GM12874 (cell line): Measurements from ENCODE around the gene UBE2H.

Source experiments
- CTCF ChIP-seq: IDR thresholded peaks from 2 replicates; pipeline ENCODE4 v1.5.1; 2011; ENCODE audit warnings: low read depth, mild to moderate bottlenecking, control low read depth, low read length, moderate library complexity; ENCODE audit not compliant: insufficient read depth

Gene UBE2H

GRCh38 chr7:129828078-129828762, 124.5 kb downstream of the UBE2H start:
- no peak for TF ChIP-seq CTCF

GRCh38 chr7:129827467-129827990, 125.2 kb downstream of the UBE2H start:
- TF ChIP-seq CTCF: no peak

GRCh38 chr7:129825209-129825970, 127.4 kb downstream of the UBE2H start:
- TF ChIP-seq CTCF: peak; percentile 84

- peak; percentile 54; the same call in 1 of the 2 replicates for TF ChIP-seq CTCF
Measured at GRCh38 chr7:129824291-129825208, 128.2 kb downstream of the UBE2H start.

- TF ChIP-seq CTCF: no peak
Measured at GRCh38 chr7:129821476-129821875, 131.3 kb downstream of the UBE2H start.

GRCh38 chr7:129816742-129817141, 136.0 kb downstream of the UBE2H start:
- no peak for TF ChIP-seq CTCF

- TF ChIP-seq CTCF: no peak
Measured at GRCh38 chr7:129807863-129808262, 144.9 kb downstream of the UBE2H start.
